GM19467 (cell line): ENCODE data around the gene IQCE.

Experiments used
- ATAC-seq: cut with Tn5 transposase; IDR thresholded peaks from one replicate; pipeline ENCODE4 v1.9.1; 2021; ENCODE audit warnings: mild to moderate bottlenecking, moderate library complexity; ENCODE audit not compliant: unreplicated experiment

Gene IQCE

GRCh38 chr7:2631946-2632732 is 73.4 kb downstream of the IQCE start, which contains the start of gene TTYH3:
TSS of gene TTYH3 (plus strand) at chr7:2631986. CDS start at chr7:2632156, 170 bp downstream.
- peak; percentile 29 for ATAC-seq

- ATAC-seq: no peak
These were observed 74.2 kb downstream of the IQCE start for GRCh38 chr7:2632733-2633537.

DNA sequence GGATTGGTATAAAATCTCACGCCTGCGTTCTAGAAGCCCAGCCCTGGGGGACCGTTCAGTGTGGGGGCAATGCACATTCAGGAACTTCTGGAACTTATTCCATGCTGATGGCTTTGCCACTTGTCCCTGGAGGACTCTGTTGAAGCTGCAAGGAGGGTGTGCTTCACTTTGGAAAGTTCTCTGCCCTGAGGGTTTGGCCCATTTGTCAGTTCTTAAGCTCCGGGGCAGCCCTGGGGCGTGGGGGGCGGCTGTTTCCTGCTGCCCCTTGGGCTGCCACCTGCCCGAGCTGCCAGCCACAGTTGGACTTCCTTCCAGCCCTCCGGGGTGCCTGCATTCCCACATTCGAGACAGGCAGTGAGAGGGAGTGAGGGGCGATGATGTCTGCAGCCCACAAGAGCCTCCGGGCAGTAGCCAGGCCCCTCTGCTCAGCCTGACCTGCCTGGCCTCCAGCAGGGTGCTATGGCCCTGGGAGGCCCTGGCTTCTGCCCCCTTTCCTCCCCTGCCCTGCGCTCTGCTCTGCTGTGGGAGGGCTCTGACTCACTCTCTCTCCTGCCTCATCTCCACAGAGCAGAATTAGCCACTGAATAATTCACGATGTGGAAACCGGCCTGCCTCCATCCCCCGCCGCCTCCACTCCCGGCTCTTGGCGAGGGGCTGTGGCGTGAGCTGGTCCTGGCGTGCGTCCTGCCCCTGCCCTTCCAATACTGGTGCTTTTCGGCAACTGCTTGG is 74.9 kb downstream of the IQCE start:
- ATAC-seq: no peak

DNA sequence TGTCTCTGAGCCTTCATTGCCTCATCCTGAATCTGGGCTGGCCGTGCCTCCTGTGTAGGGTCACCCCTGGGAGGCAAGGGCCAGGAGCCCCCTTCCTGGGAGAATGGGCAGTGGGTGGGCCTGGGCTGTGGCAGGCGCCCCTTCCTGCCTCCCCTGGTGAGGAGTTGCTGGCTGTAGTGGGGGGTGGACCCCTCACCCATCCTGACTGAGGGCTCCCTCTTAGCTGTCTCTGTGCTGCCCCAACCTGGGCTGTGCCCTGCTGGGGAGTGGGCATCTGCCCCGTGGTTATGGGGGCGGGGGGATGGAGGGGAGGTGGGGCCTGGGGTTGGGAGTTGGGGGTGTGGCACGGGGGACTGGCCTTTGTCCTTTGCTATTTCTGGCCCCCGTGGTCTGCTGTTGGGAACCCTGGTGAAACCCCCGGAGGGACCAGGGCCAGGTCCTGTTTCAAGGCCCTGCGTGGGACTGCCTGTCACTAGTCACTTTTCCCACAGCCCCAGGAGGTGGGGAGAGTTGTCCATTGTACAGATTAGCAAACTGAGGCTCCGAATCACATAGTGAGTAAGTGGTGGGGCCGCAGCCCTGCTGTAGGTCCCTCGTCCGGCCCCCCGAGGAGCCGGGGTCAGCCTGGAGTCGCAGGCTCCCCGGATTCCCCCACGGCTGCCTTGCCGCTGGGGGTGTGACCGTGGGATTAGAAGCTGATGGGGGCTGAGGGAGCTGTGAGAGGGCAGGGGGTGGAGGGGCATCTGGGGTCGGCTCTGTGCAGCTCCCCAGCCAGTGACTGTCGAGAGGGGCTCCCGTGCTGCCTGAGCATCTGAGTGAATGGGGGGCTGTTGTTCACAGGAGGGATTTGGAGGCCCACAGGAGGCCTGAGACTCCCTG is 75.7 kb downstream of the IQCE start:
- no peak for ATAC-seq

DNA sequence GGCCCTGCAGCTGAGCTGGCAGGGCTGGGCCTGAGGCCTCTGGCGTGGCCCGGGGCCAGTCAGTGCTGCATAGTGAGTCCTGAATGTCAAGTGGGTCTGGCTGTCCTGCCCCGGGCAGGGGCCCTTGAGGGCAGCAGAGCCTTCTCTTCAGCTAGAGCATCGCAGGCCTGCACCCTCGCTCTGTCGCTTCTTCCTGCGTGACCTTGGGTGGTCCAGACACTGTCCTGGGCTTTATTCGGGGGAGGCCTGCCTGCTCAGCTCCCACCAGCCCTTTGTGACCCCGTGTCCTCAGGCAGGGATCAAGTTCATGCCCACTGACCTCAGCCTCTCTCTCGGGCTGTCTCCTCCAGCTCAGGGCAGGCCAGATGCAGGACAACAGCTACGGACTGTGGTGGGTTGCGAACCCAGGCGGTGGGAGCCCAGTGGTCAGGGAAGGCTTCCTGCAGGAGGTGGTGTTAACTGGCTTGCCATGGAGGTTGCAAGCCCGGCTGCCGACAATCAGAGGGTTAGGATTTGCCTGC is 76.4 kb downstream of the IQCE start:
- no peak for ATAC-seq

DNA sequence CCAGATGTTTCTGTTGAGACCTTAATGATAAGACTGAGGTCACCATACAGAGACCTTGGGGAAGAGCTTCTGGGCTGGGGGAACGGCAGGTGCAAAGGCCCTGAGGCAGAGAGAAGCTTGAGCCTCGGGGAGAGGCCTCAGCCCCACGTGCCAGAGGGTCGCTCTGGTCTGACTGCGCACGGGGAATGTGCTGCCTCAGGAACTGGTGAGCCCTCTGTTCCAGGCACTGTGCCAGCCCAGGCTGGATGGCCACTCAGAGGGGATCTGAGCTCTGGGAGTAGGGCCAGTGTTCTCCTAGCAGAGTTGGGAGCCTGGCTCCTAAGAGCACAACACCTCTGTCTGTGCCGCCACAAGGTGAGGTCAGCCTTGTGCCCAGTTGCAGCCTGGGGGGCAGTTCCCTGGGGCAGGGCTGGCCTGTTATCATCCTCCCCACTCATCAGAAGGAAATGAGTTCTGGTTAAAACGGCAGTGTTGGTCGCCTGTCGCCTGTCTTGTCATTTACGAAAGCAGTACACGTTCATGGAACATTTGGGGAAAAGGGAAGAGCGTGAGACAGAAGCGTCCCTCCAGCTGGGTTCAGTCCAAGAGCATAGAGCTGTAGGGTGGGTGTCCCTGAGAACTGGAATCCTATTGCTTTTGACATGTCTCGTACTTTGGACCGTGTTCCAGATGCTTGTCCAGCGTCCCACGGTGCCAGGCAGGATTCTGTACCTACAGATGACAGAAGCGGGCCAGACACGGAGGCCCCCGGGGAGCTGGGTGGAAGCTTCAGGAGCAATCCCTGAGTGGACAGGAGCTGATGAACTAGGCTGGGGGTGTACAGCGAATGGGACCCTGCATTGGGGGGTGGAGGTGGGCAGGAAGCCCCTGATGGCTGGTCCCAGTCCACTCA is 77.3 kb downstream of the IQCE start:
- ATAC-seq: no peak

DNA sequence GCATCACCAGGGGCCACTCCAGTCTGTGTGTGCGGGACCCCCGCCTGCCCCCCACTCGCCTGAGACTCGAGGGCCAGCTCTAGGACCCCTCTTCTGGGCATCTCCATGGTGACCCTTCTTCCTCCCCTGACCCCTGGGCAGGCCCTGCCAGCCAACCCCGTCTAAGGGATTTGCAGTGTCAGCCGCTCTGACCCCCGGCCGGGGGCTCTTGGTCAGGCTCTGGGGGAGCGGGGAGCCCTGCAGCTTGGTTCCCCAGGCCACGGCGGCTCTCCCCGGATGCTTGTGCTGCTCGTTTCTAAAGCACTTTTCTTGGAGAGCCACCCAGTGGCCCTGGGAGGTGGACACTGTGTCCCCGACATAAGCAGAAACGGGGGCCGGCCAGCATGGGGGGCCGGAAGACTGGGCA is 78.3 kb downstream of the IQCE start:
- no peak for ATAC-seq

GRCh38 chr7:2637505-2638223 is 78.9 kb downstream of the IQCE start:
- ATAC-seq: no peak

DNA sequence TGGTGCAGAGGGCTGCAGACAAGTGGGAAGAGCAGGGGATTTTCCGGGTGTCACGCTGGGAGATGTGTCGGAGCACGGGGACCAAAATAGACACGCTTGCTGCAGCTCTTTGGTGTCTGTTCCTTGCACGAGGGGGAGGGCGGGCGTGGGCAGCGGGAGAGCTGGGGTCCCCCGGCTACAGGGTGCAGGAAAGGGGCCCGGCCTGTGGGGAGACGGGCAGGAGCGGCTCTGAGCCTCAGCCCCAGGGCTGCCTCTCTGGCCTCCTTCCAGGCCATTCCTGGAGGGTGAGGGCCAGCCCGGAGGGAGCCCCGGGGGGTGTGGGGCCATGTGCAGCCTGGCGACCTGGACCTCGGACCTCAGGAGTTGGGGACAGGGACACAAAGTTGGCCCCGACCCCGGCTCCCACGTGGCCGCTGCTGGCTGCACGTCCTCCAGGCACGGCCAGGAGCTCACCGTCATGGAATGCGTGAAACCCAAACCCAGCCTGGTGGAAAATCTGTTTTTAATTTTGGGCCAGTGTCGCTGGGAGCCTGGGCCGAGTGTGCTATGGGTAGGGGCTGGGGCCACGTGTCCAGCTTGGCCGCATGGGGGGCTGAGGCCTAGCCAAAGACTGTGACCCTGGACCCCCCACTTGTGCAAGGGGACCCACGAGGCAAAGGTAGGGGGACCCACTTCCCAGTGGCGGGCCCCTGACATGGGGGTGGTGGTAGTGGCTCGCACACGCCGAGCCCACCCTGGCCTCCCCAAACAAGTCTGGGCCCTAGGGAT is 79.6 kb downstream of the IQCE start:
- no peak for ATAC-seq

- ATAC-seq: no peak
These were observed 80.5 kb downstream of the IQCE start for GRCh38 chr7:2639181-2639681.

DNA sequence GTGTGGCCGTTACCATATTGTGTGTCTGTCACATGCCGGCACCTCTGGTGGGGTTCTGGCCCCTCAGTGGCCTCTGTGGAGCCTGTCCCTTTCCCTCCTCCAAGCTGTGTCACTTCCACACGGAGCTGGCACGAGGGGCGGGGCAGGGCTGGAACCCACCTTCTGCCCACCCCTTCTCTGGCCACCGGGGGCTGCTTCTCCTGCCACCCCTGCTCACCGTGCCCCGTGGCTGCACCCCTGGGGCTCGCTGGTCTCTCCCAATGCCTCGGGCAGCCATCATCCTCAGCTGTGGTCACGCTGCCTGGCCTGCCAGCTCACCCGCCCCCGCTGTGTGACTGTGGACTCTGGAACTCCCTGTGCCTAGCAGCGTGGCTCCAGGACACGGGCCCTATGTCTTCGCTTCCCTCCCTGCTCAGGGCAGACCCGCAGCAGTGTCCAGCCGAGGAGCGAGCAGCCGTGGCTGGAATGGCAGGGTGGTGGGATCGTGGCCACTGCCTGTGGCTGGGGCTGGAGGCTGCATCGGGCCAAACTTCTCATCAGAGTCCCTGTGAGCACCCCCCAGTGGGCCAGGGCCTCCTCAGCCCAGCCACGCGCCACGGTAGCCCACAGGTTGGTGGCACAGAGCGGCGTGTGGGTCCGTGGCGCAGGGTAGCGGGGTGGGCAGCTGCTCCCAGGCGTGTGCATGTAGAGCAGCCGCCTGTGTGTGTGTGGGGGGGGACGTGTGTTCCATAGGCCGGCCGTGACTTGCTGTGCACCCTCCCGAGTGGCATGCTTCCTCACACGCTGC is 81.1 kb downstream of the IQCE start:
- no peak for ATAC-seq

DNA sequence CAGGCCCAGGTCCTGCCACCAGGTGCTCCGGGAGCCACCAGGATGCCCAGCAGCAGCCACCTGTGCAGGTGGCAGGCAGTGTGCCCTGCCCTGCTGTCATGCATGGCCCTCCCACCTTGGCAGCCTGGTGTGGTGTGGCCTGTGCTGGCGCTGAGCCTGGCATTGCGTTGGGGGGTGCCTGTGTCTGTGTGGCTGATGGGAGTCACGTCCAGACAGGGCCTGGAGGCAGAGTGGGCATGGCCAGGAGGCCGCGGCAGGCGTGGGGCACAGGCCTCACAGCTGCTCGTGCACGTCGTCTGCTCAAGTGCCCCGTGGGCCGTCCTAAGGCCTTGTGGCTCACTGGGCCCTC is 81.7 kb downstream of the IQCE start:
- no peak for ATAC-seq

- ATAC-seq: no peak
These were observed 82.1 kb downstream of the IQCE start for GRCh38 chr7:2640846-2641316.

- no peak for ATAC-seq
These were observed 82.9 kb downstream of the IQCE start for GRCh38 chr7:2641406-2642393.

DNA sequence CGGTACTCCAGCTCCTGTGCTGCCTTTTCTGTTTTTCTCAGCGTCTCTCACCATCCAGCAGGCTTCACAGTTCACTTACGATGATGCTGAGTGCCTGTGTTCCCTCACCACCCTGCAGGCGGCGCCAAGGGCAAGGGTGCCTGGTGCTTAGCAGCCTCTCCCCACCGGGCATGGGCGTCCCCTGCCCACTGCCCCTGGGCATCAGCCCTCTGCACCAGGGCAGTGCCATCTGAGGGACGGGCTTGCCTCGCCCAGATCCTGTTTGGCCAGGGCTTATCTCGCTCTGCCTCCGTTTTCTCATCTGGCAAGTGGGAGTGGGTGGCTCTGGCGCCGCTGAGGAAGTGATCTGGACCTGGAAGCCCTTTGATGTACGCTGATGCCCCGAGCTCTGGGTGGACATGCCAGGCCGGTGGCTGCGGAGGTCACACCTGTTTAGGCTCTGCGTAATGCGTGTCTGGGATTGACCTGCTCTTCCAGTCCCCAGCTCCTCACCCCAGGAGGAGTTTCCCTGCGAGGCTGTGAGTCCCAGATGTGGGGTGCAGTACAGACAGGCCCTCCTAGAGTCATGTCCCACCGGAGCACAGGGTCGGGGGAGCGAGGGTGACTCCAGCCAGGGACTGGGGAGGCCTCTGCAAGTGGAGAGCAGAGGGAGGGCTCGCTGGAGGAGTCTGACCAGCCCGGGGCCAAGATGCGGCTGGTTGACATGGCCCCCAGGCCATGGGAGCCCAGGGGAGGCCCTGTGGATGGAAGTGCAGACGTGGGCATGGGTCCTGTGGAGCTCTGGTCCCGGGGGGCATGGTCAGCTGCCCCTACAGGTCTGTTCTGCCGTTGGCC is 84.8 kb downstream of the IQCE start:
- no peak for ATAC-seq
